GM21367 (cell line): ENCODE data around the gene VHLL.
"Not testable (repeated sequence)": the region's sequence is repeated elsewhere in the genome, so short reads cannot be mapped to it uniquely, and the experiment has no call there.

Experiments
- ATAC-seq: cut with Tn5 transposase; IDR thresholded peaks from one replicate; pipeline ENCODE4 v1.9.1; 2021; ENCODE audit not compliant: unreplicated experiment

The VHLL gene

DNA sequence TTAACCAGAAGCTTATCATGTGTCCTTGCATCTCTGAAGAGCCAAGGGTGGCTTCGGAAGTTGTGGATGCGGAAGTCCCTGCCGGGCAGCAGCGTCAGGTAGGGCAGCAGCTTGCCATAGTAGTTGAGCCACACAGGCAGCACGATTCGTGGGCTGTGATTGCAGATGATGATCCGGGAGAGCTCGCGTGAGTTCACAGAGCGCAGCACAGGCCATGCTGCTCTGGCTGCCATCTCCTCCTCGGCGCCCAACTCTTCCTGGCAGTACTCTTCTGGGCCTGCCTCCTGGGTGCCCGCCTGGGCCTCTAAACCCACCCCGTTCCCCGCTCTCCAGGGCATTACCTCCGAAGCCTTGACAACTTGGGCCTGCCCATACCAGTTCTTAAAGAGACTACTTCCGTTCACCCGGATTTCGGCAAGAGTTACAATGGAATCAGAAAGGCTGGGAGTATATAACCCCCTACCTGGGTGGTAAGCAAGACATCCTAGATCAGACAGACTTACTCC lies at the start of gene VHLL:
VHLL (minus strand) TSS at position 456 of the 506 bp plus-strand sequence; CDS start at position 338, 118 bp downstream.
- no peak for ATAC-seq

DNA sequence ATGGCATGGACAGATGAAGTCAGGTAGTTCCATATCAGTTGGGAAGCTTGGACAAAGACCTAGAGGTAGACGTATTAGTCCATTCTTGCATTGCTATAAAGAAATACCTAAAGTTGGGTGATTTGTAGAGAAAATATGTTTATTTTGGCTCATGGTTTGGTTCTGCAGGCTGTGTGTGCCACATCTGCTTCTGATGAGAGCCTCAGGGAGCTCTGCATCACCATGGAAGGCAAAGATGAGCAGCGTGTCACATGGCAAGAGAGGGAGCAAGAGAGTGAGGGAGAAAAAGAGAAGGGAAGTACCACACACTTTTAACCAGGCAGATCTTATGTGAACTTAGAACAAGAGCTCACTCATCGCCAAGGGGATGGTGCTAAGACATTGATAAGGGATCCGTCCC lies 48.2 kb upstream of the VHLL start:
- no peak for ATAC-seq

DNA sequence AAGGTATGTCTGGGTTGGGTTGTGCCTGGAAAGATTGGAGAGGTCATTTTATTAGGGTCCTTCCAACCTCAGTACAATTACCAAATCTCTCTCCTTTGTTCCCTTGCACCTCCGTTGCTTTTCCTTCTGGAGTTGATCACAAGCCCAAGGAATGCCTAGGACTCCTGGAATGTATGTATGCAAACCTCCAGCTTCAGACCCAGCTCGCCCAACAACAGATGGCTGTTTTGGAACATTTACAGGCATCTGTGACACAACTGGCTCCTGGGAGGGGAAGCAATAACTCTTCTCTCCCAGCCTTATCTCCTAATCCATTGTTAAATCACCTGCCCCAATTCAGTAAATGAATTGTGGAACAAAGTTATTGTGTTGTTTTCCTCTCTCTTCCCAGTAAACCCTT lies 47.5 kb upstream of the VHLL start:
- no peak for ATAC-seq

- ATAC-seq: not testable (repeated sequence)
Observed at GRCh38 chr1:156346035-156346434, 46.9 kb upstream of the VHLL start.

GRCh38 chr1:156344409-156344808 lies 45.3 kb upstream of the VHLL start:
- no peak for ATAC-seq

DNA sequence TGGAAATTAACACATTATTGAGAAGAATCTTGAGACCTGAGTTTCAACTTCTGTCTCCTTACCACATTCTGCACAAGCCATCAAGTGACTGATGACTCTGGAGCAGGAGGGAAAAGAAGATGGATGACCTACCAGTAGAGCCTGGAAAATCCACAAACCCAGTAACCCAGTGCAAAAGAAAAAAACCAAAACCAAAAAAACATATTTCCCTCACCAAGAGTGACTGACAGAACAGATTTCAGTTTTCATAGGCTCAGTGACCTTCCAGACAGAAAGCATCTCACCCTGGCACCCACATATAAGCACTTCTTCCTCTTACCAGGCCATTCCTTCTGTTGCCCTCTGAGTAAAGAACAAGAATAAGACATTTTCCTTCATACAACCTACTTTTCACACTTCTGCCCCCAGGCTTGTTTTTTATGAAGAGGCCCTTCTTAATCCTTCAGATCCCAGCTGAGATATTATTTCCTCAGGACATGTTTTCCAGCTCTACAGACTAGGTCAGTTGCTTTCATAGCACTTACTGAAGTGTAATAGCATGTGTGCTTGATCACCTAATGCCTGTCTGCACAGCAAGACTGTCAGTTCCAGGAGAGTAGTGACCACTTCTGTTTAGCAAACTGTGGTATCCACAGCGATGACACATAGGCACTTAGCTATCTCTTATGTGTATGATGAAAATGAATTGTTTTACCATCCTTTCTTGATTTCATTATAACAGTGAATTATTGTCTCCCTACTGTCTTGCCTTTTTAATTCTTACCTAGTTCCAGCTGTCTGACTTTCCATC lies 43.3 kb upstream of the VHLL start:
- no peak for ATAC-seq

DNA sequence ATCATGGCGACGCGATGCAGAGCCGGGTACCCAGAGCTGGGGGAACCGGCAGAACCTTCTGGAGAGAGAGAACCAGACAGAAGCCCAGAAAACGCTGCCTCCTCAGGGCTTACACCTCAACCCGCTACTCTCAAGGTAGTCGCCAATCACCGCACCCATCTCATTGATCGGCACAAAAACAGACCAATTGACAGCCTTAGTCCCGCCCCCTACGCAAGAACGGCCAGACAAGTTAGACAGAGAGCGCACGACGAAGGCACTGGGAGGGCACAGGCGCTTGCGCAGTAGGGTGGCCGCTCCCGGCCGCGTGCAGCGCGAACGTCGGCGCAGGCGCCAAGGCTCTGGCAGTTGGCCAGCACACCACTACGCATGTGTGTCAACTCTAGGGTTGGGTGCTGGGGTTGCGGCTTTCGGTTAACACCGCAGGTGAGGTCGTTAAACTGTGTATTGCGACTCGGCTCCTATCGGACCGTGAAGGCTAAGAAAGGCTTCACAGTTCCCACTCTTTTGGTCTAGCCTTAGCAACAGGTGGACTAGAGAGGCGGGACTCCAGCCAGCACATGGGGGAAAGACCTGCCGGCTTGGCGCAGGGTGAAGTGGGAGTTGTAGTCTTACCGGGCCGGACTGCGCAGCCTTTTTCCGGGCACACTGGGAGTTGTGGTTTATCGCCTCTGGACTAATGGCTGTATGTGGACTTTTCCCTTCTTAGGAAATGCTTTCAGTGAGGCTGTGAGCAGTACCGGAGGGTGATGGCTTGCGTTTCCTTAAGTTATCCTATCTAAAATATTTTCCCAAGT lies 39.3 kb upstream of the VHLL start, which contains the start of the genes CCT3 and TSACC:
CCT3 (minus strand) TSS at position 113 of the 797 bp plus-strand sequence; CDS start at position 5, 108 bp downstream.
TSACC (plus strand) TSS at position 347 of the 797 bp plus-strand sequence. CDS start 1,232 bp downstream, outside the sequence.
- peak; percentile 90 for ATAC-seq

DNA sequence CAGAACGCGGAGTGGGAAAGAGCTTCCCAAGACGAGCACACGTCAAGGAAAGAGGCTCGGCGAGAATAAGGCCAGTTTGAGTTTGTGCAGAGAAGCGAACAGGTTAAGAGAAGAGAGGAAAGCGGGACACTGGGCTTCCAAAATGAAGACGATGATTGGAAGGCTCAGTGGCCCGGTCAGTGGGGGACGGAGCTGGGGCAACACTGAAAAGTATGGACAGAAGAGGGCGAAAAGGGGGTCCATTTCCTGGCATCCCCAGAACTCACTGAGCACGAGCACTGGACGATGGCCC lies 38.7 kb upstream of the VHLL start:
- ATAC-seq: no peak

GRCh38 chr1:156337052-156337887 lies 38.2 kb upstream of the VHLL start:
- no peak for ATAC-seq

GRCh38 chr1:156336242-156336641 lies 37.1 kb upstream of the VHLL start:
- no peak for ATAC-seq

- not testable (repeated sequence) for ATAC-seq
Observed at GRCh38 chr1:156323179-156323578, 24.1 kb upstream of the VHLL start.

- no peak for ATAC-seq
Observed at GRCh38 chr1:156320560-156320959, 21.5 kb upstream of the VHLL start.

GRCh38 chr1:156319664-156320063 lies 20.6 kb upstream of the VHLL start:
- no peak for ATAC-seq

- ATAC-seq: no peak
Observed at GRCh38 chr1:156316909-156317308, 17.8 kb upstream of the VHLL start.

- no peak for ATAC-seq
Observed at GRCh38 chr1:156310962-156311361, 11.9 kb upstream of the VHLL start.

DNA sequence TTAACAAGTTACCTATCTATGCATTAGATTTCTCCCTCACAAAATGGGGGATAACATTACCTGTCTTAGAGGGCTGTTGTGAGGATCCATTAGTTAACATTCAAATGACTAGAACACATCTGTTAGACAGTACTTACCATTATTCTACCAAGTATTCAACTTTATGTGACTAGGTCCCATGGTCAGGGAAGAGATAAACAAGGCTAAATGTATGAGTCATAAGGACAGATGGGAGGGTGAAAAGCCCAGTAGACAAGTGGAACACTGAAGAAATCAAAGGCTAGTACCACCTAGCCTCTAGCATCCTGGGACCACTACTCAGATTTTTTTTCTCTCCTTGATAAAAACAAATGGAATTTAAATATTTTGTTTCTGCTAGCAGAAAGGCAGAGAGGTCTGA lies 9.0 kb upstream of the VHLL start:
- ATAC-seq: no peak

DNA sequence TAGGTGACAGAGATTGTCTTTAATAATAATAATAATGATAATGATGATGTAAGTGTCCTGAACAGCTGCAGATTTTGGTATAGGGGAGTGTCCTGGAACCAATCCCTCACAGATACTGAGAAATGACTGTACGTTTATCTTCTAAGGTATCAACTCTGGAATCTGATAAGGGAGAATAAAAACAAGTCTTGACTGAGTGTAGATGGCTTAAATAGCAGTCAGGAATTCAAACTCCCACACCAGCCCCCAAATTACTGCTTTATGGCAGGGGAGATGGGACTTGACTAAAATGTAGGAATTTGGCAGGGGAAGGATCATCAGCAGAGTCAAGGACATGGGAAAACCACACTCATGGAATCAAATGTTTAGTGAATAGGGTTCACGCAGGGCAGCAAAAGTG lies 6.1 kb upstream of the VHLL start:
- ATAC-seq: no peak

DNA sequence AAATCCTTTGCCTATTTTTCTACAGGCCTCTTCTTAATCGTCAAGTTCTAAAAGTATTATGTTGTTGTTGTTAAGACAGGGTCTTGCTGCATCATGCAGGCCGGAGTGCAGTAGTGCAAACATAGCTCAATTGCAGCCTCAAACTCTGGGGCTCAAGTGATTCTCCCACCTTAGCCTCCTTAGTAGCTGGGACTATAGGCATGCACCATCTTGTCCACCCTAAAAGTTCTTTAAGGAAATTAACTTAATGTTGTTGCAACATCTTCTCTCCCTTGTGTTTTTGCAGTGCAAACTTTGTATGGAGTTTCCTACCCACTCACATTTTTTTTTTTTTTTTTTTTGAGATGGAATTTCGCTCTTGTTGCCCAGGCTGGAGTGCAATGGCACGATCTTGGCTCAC lies 4.1 kb upstream of the VHLL start:
- no peak for ATAC-seq

DNA sequence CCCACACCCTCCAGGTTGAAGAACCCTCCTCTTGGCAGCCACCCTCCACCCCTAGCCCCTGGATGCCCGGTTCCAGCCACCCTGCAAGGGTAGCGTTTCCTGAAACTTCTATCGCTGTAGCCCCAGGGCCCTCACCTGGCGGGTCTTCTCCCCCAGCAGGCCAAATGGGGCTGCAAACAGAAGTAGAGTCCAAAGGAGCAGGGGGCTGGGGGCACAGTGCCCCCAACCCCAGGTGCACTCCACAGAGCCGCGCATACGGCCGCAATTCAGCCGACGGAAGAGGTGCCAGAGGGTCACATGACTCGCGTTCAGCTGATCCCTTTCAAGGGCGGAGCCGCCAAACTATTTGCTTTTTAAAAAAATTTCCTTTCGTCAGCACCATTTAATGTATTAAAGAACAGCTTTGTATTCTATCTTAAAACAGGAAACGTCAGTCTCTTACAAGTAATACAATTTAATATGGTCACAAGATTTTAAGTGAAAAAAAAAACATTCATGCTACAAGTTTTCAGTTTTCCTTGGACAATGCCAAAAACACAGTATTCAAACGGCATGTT lies 3.6 kb downstream of the VHLL start, which contains the start of gene GLMP:
GLMP (minus strand) TSS at position 289 of the 557 bp plus-strand sequence; CDS start at position 255, 34 bp downstream.
- ATAC-seq: no peak

DNA sequence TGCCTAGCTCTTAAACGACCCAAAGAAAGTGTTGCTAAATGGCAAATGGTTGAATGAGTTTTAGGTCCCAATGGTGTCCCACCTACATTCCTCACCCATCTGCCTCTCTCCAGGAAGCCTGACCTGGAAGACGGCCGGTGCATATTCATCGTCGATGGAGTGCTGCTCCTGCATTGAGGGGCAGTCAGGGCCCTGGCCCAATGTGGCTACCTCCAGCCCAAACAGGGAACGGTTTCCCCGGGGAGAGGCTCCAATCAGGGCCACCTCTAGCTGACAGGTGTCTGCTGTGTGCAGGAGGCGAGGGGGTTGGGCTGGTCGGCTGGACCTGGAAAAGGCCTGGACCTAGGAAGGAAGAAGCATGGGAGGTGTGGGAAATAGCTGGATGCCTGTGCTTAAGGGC lies 5.2 kb downstream of the VHLL start:
- no peak for ATAC-seq

DNA sequence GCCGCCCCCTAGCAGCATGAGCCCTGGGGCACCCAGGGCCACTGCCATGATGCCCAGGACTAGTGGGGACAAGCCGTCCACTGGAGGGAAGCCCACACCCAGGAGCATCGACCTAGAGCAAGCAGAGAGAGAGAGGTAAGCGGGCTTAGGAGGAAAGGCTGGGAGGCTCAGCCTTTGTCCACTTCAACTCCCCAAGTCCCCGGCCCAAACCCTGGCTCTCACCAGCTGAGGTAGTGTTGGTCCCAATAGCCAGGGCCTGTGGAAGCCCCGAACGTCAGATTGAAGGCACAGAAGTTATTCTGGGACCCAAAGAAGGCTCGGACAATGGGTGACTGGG lies 6.0 kb downstream of the VHLL start:
- no peak for ATAC-seq
